ENCODE measurements around the gene CCDC85C.

GRCh38 chr14:99517643-99518381, 86.2 kb downstream of the CCDC85C start:
- TF ChIP-seq CTCF (conservative IDR thresholded peaks at IDR 0.05; ENCODE audit: low read depth in 2 of 2), result no peak
- no peak for TF ChIP-seq EZH2 (IDR thresholded peaks at IDR 0.05; ENCODE audit: low read depth, unreplicated experiment)
- no peak for TF ChIP-seq REST (IDR thresholded peaks at IDR 0.05; ENCODE audit: unreplicated experiment)
- TF ChIP-seq ZNF331 (CRISPR knock-in tag; IDR thresholded peaks at IDR 0.05; ENCODE audit: low read depth), result no peak
- no peak for TF ChIP-seq POLR2AphosphoS5 (IDR thresholded peaks at IDR 0.05; ENCODE audit: low read depth)
- TF ChIP-seq EZH2phosphoT487 (IDR thresholded peaks at IDR 0.05; ENCODE audit: unreplicated experiment), result no peak
- TF ChIP-seq NANOG (IDR thresholded peaks at IDR 0.05; ENCODE audit: borderline replicate concordance), result no peak
- TF ChIP-seq CREB1 (CRISPR knock-in tag; IDR thresholded peaks at IDR 0.05; ENCODE audit: low read depth), result no peak
- TF ChIP-seq STAT1 (IDR thresholded peaks at IDR 0.05; ENCODE audit: unreplicated experiment), result no peak
- TF ChIP-seq ZNF114 (CRISPR knock-in tag; IDR thresholded peaks at IDR 0.05), result no peak
- TF ChIP-seq ETS1 (IDR thresholded peaks at IDR 0.05), result no peak
